NCI-H2107 treated with DMSO at 0.1 percent for 48 hours (cell line): ENCODE measurements around the gene MMD2.
A peak's percentile ranks its signal among the peaks of the same experiment; 100 is the strongest.
"Not testable (repeated sequence)": the region's sequence is repeated elsewhere in the genome, so short reads cannot be mapped to it uniquely, and the experiment has no call there.

Experiments
- DNase-seq: peaks from one replicate; lab custom pipeline; 2025; ENCODE audit not compliant: unreplicated experiment; lab: John Stamatoyannopoulos, UW

The MMD2 gene

GRCh38 chr7:4895766-4896165, 63.2 kb downstream of the MMD2 start:
- DNase-seq: no peak

DNA sequence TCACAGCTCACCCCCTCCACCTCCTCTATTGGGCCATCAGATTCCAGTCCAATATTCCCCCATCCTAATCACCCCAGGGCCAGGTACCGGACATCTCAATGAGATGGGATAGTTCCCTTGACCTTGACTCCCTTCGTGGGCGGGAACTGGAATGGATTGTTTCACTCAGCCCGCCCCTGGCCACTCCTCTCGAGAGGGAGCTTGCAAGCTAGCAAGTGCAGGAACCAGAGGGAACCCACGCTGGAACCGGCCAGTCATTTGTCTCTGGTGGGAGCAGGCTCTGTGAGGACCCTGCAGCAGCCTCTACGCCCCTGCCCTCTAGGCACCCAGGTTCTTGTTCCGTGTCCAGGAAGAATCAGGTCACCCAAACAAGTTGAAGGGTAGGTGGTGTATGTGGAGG, 64.5 kb downstream of the MMD2 start:
- DNase-seq: no peak

GRCh38 chr7:4893929-4894475, 65.0 kb downstream of the MMD2 start:
- no peak for DNase-seq

- not testable (repeated sequence) for DNase-seq
These were observed 65.8 kb downstream of the MMD2 start for GRCh38 chr7:4893188-4893587.

- not testable (repeated sequence) for DNase-seq
These were observed 67.5 kb downstream of the MMD2 start for GRCh38 chr7:4891522-4891921.

DNA sequence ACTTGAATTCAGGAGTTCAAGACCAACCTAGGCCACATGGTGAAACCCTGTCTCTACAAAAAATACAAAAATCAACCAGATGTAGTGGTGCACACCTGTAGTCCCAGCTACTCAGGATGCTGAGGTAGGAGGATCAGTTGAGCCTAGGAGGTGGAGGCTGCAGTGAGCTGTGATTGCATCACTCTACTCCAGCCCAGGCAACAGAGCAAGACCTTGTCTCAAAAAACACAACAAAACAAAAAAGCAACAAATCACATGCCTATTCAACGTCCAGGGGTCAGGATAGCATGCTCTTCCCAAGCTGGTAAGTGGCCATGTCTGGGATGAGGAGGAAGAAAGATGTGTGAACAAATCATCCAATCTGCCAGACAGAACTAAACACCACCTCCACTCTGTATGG, 69.3 kb downstream of the MMD2 start:
- no peak for DNase-seq

DNA sequence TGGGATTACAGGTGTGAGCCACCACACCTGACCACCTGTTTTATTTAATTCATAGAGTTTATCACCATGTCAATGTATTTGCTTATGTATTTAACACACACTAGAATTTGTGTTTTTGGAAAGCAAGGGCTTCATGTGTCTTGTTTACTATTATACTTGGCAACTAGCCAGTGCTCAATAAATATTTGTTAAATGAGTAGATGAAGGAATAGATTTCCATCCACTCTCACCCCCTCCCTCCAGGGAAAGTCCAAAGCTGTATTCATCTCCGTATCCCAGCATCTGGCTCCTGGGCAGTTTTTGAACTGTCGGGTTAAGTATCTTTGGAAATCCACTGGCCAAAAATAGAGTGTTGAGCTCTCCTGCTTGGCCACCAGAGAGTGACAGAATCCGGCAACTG, 70.8 kb downstream of the MMD2 start:
- DNase-seq: no peak

- no peak for DNase-seq
These were observed 72.3 kb downstream of the MMD2 start for GRCh38 chr7:4886671-4887070.

- DNase-seq: no peak
These were observed 73.6 kb downstream of the MMD2 start for GRCh38 chr7:4885317-4885807.

- no peak for DNase-seq
These were observed 74.8 kb downstream of the MMD2 start for GRCh38 chr7:4884164-4884563.

DNA sequence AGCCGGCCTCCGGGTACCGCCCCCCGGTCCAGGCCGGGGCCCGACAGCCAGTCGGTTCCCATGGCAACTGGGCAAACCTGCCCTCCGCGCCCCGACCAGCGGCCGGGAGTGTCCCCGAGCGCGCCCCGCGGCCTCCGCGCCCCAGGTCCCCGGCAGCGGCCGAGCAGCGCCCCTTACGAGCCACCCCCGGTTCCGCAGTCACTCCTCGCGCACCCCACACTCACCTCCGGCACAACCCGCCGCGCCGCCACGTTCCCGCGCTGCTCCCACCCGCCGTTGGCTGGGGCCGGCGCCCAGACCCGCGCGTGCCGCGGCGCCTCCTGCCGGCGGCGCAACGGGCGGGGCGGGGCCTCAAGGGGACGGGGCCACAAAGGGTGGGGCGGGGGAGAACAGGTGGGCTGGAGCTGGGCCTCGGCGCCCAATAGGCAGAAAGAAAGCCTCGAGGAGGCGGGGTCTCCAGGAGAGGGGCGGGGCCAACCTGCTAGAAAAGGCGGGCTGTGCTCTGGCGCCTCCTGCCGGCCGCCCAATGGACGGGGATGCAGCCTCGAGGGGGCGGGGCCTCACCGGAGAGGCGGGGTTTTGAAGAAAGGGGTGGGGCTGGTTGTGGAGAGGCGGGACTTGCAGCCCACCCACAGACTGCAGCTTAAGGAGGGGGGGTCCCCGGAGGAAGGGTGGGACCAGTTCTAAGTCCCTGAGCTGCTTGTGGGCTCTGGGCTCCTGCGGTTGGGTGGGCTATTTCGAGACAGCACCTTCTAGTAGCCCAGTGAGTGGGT, 75.4 kb downstream of the MMD2 start, which contains the start of gene RADIL:
Gene RADIL (minus strand): TSS at position 345 of the 773 bp plus-strand sequence. CDS start 5,577 bp downstream, outside the sequence.
- peak; percentile 59 for DNase-seq

- no peak for DNase-seq
These were observed 76.0 kb downstream of the MMD2 start for GRCh38 chr7:4883033-4883371.

GRCh38 chr7:4882169-4883032, 76.6 kb downstream of the MMD2 start:
- DNase-seq: no peak

DNA sequence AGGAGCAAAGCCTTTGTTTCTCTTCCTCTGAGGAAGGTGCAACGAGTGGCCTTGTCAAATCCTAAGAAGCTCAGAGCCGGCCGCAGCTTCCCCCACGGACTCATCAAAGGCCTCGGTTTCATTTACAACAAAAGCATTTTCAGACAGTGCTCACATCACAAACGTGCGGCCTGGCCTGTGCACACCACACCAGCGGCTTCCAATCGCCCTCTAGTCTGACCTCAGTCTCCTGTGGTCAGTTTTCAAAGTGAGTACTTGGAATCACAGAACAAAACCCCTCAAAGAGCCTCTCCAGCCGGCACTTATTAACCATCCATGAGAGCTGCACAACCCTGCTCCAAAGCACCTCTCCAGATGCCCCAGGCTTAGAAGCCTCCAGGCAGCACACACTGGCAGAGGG, 78.8 kb downstream of the MMD2 start:
- DNase-seq: no peak

- DNase-seq: no peak
These were observed 79.4 kb downstream of the MMD2 start for GRCh38 chr7:4879396-4880081.

GRCh38 chr7:4878336-4879335, 80.4 kb downstream of the MMD2 start:
- DNase-seq: no peak

DNA sequence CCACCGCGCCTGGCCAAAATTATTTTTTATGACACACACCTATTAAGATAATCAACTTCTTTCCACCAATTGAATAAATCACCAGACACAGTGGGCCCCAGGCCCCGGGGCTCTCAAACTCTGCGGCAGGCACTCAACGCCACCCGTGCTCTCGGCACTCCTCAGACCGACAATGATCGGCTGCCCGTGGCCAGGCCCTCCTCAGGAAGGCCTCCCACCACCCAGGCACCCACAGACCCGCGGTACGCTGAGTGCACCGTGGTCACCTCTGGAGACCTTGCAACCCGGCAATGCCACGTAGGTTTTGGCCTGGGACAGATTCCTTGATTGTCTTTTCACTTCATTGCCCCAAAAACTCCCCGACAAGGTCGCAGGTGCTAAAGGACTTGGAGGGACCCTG, 82.4 kb downstream of the MMD2 start:
- no peak for DNase-seq

DNA sequence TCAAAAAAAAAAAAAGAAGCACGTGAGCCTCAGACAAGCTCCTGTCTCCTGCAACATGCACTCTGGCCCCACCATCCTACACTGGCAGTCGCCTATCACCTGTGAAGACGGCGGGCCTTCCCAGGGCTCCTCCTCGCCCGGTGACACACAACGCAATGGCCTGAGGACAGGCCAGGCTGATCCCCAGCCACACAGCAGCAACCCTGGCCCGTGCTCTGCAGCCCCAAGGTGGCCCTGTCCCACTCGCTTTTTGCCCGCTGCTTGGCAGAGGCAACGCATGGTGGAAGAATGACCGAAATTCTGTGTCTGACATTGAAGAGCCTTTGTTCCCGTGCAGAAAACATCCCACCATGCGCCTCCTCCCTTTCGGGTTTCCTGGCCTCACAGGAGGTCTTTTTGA, 83.6 kb downstream of the MMD2 start:
- DNase-seq: no peak

DNA sequence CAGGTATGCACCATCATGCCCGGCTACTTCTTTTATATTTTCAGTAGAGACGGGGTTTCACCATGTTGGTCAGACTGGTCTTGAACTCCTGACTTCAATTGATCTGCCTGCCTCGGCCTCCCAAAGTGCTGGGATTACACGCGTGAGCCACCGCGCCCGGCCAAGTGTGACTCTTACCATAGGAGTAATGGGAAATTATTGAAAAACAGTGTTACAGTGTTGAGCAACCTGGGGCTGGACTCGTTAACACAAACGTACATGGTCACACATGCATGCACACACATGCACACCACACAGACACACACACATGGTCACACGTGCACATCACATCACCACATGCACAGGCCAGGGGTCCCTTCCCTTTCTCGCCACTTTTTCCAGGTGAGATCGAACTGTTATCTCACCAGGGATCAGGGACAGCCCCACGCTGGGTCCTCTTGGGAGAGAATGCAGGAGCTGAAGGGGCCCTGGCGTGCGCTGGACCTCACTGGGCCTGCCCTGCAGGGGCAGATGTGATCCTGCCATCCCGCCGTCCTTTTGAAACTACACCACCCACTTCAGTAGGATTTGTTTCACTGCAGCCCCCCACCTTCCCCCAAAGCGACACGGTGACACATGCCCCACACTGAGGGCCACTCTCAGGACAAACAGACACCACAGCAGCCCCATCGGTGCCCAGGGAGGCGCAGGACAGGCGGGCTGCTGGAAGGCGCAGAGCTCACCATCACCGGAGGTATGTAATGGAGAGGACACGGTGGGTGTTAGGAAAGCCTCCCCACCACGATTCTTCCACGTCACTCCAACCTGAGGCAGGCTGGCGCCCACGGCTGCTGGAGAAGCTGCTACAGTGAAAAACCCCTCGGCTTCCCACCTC, 85.7 kb downstream of the MMD2 start:
- DNase-seq: no peak
